Spleen (tissue), 11 donors: Measurements from ENCODE around the gene CAMK2B. TPM values are rescaled to one million over a fixed set of nuclear protein-coding genes. Genes with fewer than 3 reads are reported as not detected.

Experiments
- DNase-seq: peaks from one replicate; pipeline ENCODE4 v3.0.0-alpha.2; 2020
- H3K27ac ChIP-seq, 8 donors: fragments of 200-600 bp; sonication (generic) in 7 of 8; 1 replicate in 4 of 8; 2 replicates in 4 of 8; pipeline versions ENCODE4 v1.5.0 to v1.8.0; 2016 to 2021; ENCODE audit warnings: inconsistent platforms in 4 of 8, mild to moderate bottlenecking in 4 of 8, moderate library complexity in 1 of 8
- H3K27me3 ChIP-seq, 7 donors: fragments of 200-600 bp; sonication (generic) in 6 of 7; replicated peaks in 1 of 7; 1 replicate in 4 of 7; 2 replicates in 3 of 7; pipeline versions ENCODE4 v1.5.0 to v1.8.0; 2016 to 2021; ENCODE audit warnings: inconsistent platforms in 3 of 7, mild to moderate bottlenecking in 1 of 7
- H3K36me3 ChIP-seq, 6 donors: fragments of 200-600 bp; sonication (generic) in 5 of 6; 1 replicate in 4 of 6; 2 replicates in 2 of 6; pipeline versions ENCODE4 v1.5.0 to v1.8.0; 2016 to 2021; ENCODE audit warnings: inconsistent platforms in 2 of 6
- H3K4me1 ChIP-seq, 6 donors: fragments of 200-600 bp; sonication (generic) in 5 of 6; 1 replicate in 3 of 6; 2 replicates in 3 of 6; pipeline versions ENCODE4 v1.5.0 to v1.8.0; 2016 to 2021; ENCODE audit warnings: inconsistent platforms in 3 of 6
- H3K4me3 ChIP-seq, 8 donors: fragments of 200-600 bp; sonication (generic) in 7 of 8; 1 replicate in 4 of 8; 2 replicates in 4 of 8; pipeline versions ENCODE4 v1.5.0 to v1.8.0; 2016 to 2021; ENCODE audit warnings: inconsistent platforms in 4 of 8, mild to moderate bottlenecking in 4 of 8, moderate library complexity in 2 of 8
- H3K9me3 ChIP-seq, 8 donors: fragments of 200-600 bp; sonication (generic) in 7 of 8; 1 replicate in 4 of 8; 2 replicates in 4 of 8; pipeline versions ENCODE4 v1.5.0 to v1.8.0; 2016 to 2021; ENCODE audit warnings: inconsistent platforms in 4 of 8
- CTCF ChIP-seq, 11 experiments: fragments of 200-600 bp in 7 of 11; fragments of 450-650 bp in 4 of 11; sonication (generic) in 4 of 11; IDR thresholded peaks in 8 of 11; conservative IDR thresholded peaks in 3 of 11; 1 replicate in 7 of 11; 2 replicates in 4 of 11; pipeline versions ENCODE4 v1.4.0 to v1.8.0; 2016 to 2021; ENCODE audit warnings: antibody characterized with exemption in 11 of 11, inconsistent platforms in 4 of 11, mild to moderate bottlenecking in 1 of 11
- POLR2A ChIP-seq, 3 donors: fragments of 450-650 bp; IDR thresholded peaks; one replicate each; pipeline ENCODE4 v1.5.1; 2017; ENCODE audit warnings: antibody characterized with exemption in 3 of 3, mild to moderate bottlenecking in 1 of 3
- POLR2AphosphoS5 ChIP-seq, 3 donors: sonication (generic); formaldehyde crosslinking; IDR thresholded peaks; one replicate each; pipeline ENCODE4 v1.5.1; 2017; ENCODE audit warnings: antibody characterized with exemption in 3 of 3
- WGBS, 5 donors: extraction: QIAGEN DNeasy Blood & Tissue Kit in 3 of 5; methylation state at CpG; one replicate each; pipeline versions ENCODE4 v1.1.5 to v1.1.7; 2013 to 2018; 5-methylcytosine and 5-hydroxymethylcytosine counted together
- intact Hi-C: fragments of 100-400 bp; cut with DNase I; formaldehyde crosslinking; loops from one replicate; pipeline ENCODE4 v1.15.0; 2023; ENCODE audit warnings: low total_unique reads
- polyA plus RNA-seq, 3 donors: library from polyadenylated mRNA; stranded (reverse); fragments of 200-250 nt; gene quantifications; one replicate each; pipeline ENCODE4 v1.2.1, GENCODE V29; 2013
- total RNA-seq, 7 donors: library from RNA; depleted of rRNA in 3 of 7; stranded (reverse); fragments of >200 nt in 3 of 7; fragmentation: NEBNext Ultra II Directional in 4 of 7; extraction: Animal tissue kit (Norgen Biotek cat#: 25700) in 4 of 7; gene quantifications; one replicate each; pipeline versions ENCODE4 v1.1.0 to v1.2.1, GENCODE V29; 2016 to 2021
- donor health status: healthy with polysubstance abuse.
- donor health status: DM: no; HTN: no; CAD: no; lungs with moderate emphysema.
- donor health status: DM: no; HTN: no; CAD: no.
- donor health status: Bipolar disorder and iron deficiency.
- donor health status: healthy.
- donor health status: DM: no; HTN: no; CAD: no.
- donor health status: DM: yes; HTN: yes; CAD: no.

The CAMK2B gene
- total and polyA plus RNA-seq, 10 donors = 0.20 to 2.9 (median 0.61) TPM; not detected in 2

GRCh38 chr7:44290252-44290620 lies 35.2 kb downstream of the CAMK2B start:
- no peak for TF ChIP-seq POLR2AphosphoS5 (IDR thresholded peaks at IDR 0.05)
- no peak for TF ChIP-seq CTCF (IDR thresholded peaks at IDR 0.05 in 8 of 11, conservative IDR thresholded peaks at IDR 0.05 in 3 of 11)
- no peak for TF ChIP-seq POLR2A (IDR thresholded peaks at IDR 0.05)
- WGBS, 5 donors = 70 to 76% (median 75%) methylated on average over 12 of the region's 12 CpGs
- no peaks in the 10 kb centered on the region for H3K9me3 ChIP-seq
- peak; percentile 50 for DNase-seq
- no peak overlapping the region for H3K27ac ChIP-seq
- H3K4me1 ChIP-seq = no peaks in the 10 kb centered on the region
- no peak overlapping the region for H3K4me3 ChIP-seq
- peaks cover 0 to 30% (median 0%) of the 10 kb centered on the region in 7 donors for H3K27me3 ChIP-seq
- H3K36me3 ChIP-seq = no peaks in the 10 kb centered on the region
- intact Hi-C loops = no loop called here

- peak; percentile 67 for DNase-seq
- peaks cover 0 to 29% (median 0%) of the 10 kb centered on the region in 7 donors for H3K27me3 ChIP-seq
- no peak overlapping the region for H3K27ac ChIP-seq
- no peaks in the 10 kb centered on the region for H3K9me3 ChIP-seq
- 81 to 91% (median 90%) methylated on average over 17 to 24 of the region's 24 CpGs for WGBS, 5 donors
- H3K4me3 ChIP-seq = no peak overlapping the region
- no peaks in the 10 kb centered on the region for H3K4me1 ChIP-seq
- intact Hi-C loops = no loop called here
- TF ChIP-seq CTCF (IDR thresholded peaks at IDR 0.05 in 8 of 11, conservative IDR thresholded peaks at IDR 0.05 in 3 of 11) (no peak), POLR2AphosphoS5 (IDR thresholded peaks at IDR 0.05) (no peak), POLR2A (IDR thresholded peaks at IDR 0.05) (no peak)
- H3K36me3 ChIP-seq = no peaks in the 10 kb centered on the region
These were observed 35.8 kb downstream of the CAMK2B start for GRCh38 chr7:44289341-44290251.

GRCh38 chr7:44288811-44289340 lies 36.5 kb downstream of the CAMK2B start:
- intact Hi-C loops = no loop called here
- TF ChIP-seq CTCF (IDR thresholded peaks at IDR 0.05 in 8 of 11, conservative IDR thresholded peaks at IDR 0.05 in 3 of 11) (no peak), POLR2AphosphoS5 (IDR thresholded peaks at IDR 0.05) (no peak), POLR2A (IDR thresholded peaks at IDR 0.05) (no peak)

GRCh38 chr7:44288381-44288685 lies 37.1 kb downstream of the CAMK2B start:
- Histone ChIP-seq H3K4me3 (no peak overlapping the region), H3K27ac (no peak overlapping the region), H3K27me3 (peaks cover 0 to 16% (median 0%) of the 10 kb centered on the region in 7 donors), H3K4me1 (no peaks in the 10 kb centered on the region), H3K36me3 (no peaks in the 10 kb centered on the region), H3K9me3 (no peaks in the 10 kb centered on the region)
- no peak for TF ChIP-seq POLR2AphosphoS5 (IDR thresholded peaks at IDR 0.05)
- no peak for TF ChIP-seq POLR2A (IDR thresholded peaks at IDR 0.05)
- no peak for TF ChIP-seq CTCF (IDR thresholded peaks at IDR 0.05 in 8 of 11, conservative IDR thresholded peaks at IDR 0.05 in 3 of 11)
- no peak for DNase-seq
- WGBS, 5 donors = 89 to 98% (median 92%) methylated on average over 9 of the region's 9 CpGs
- intact Hi-C loops = no loop called here

More at GRCh38 chr7:44288811-44289340, 36.5 kb downstream of the CAMK2B start:
- H3K27ac ChIP-seq = no peak overlapping the region
- peaks cover 0 to 22% (median 0%) of the 10 kb centered on the region in 7 donors for H3K27me3 ChIP-seq
- no peak overlapping the region for H3K4me3 ChIP-seq
- DNase-seq = peak; percentile 62
- 82 to 90% (median 85%) methylated on average over 13 to 20 of the region's 20 CpGs for WGBS, 5 donors
- no peaks in the 10 kb centered on the region for H3K4me1 ChIP-seq
- H3K9me3 ChIP-seq = no peaks in the 10 kb centered on the region
- H3K36me3 ChIP-seq = no peaks in the 10 kb centered on the region
